H9 (cell line): Measurements from ENCODE around the gene SLC24A4. TPM values are rescaled to one million over a fixed set of nuclear protein-coding genes. Genes with fewer than 3 reads are reported as not detected.
A peak's percentile ranks its signal among the peaks of the same experiment; 100 is the strongest.

Source experiments
- DNase-seq: peaks from one replicate; pipeline ENCODE4 v3.0.0-alpha.2; 2017
- H2AFZ ChIP-seq: one replicate; pipeline ENCODE4 v1.6.1; 2013; ENCODE audit warnings: mild to moderate bottlenecking, low read length, control low read depth, moderate library complexity
- H2AK5ac ChIP-seq: 2 replicates; pipeline ENCODE4 v1.6.1; 2013; ENCODE audit warnings: low read length, control low read depth, mixed read lengths; ENCODE audit not compliant: insufficient read length
- H2BK120ac ChIP-seq: one replicate; pipeline ENCODE4 v1.6.1; 2013; ENCODE audit warnings: low read depth, mild to moderate bottlenecking, low read length, control low read depth, inconsistent platforms; ENCODE audit not compliant: poor library complexity, severe bottlenecking
- H2BK12ac ChIP-seq: 2 replicates; pipeline ENCODE4 v1.6.1; 2013; ENCODE audit warnings: low read length, control low read depth, mixed read lengths, low read depth; ENCODE audit not compliant: insufficient read length
- H2BK15ac ChIP-seq: 2 replicates; pipeline ENCODE4 v1.6.1; 2013; ENCODE audit warnings: low read depth, low read length, control low read depth
- H2BK20ac ChIP-seq: one replicate; pipeline ENCODE4 v1.6.1; 2013; ENCODE audit warnings: low read depth, mild to moderate bottlenecking, low read length, control low read depth, inconsistent platforms; ENCODE audit not compliant: poor library complexity, severe bottlenecking
- H2BK5ac ChIP-seq: 2 replicates; pipeline ENCODE4 v1.6.1; 2013; ENCODE audit warnings: low read length, control low read depth, mixed read lengths; ENCODE audit not compliant: insufficient read length
- H3K14ac ChIP-seq: 2 replicates; pipeline ENCODE4 v1.6.1; 2013; ENCODE audit warnings: low read length, control low read depth; ENCODE audit not compliant: insufficient read depth
- H3K18ac ChIP-seq: 2 replicates; pipeline ENCODE4 v1.6.1; 2013; ENCODE audit warnings: low read depth, mild to moderate bottlenecking, mixed read lengths, low read length, control low read depth; ENCODE audit not compliant: insufficient read length
- H3K23ac ChIP-seq: 2 replicates; pipeline ENCODE4 v1.6.1; 2013; ENCODE audit warnings: low read length, control low read depth, mixed read lengths, low read depth; ENCODE audit not compliant: insufficient read length
- H3K23me2 ChIP-seq: 2 replicates; pipeline ENCODE4 v1.6.1; 2013; ENCODE audit warnings: low read depth, mild to moderate bottlenecking, mixed read lengths, low read length, control low read depth; ENCODE audit not compliant: insufficient read length, poor library complexity, severe bottlenecking
- H3K27ac ChIP-seq: 2 replicates; pipeline ENCODE4 v1.5.1; 2013; ENCODE audit warnings: low read length, control low read depth, mixed read lengths, low read depth; ENCODE audit not compliant: insufficient read length
- H3K27me3 ChIP-seq: 2 replicates; pipeline ENCODE4 v1.6.1; 2013; ENCODE audit warnings: low read length, control low read depth, inconsistent platforms; ENCODE audit not compliant: insufficient read depth
- H3K4ac ChIP-seq: 2 replicates; pipeline ENCODE4 v1.6.1; 2013; ENCODE audit warnings: low read depth, mild to moderate bottlenecking, control low read depth, inconsistent platforms, low read length, moderate library complexity
- H3K4me1 ChIP-seq: 2 replicates; pipeline ENCODE4 v1.6.1; 2013; ENCODE audit warnings: low read length, control low read depth, inconsistent platforms; ENCODE audit not compliant: insufficient read depth
- H3K4me2 ChIP-seq: 2 replicates; pipeline ENCODE4 v1.6.1; 2013; ENCODE audit warnings: low read length, control low read depth, mixed read lengths; ENCODE audit not compliant: insufficient read length, insufficient read depth
- H3K56ac ChIP-seq: 2 replicates; pipeline ENCODE4 v1.6.1; 2013; ENCODE audit warnings: low read depth, mild to moderate bottlenecking, mixed read lengths, low read length, control low read depth; ENCODE audit not compliant: insufficient read length
- H3K79me1 ChIP-seq: 2 replicates; pipeline ENCODE4 v1.6.1; 2013; ENCODE audit warnings: low read depth, mild to moderate bottlenecking, moderate library complexity, low read length, control low read depth, inconsistent platforms; ENCODE audit not compliant: insufficient read depth, poor library complexity, severe bottlenecking
- H3K79me2 ChIP-seq: 2 replicates; pipeline ENCODE4 v1.6.1; 2013; ENCODE audit warnings: low read length, control low read depth, inconsistent platforms; ENCODE audit not compliant: insufficient read depth
- H3K9ac ChIP-seq: 2 replicates; pipeline ENCODE4 v1.6.1; 2013; ENCODE audit warnings: low read length, control low read depth, mixed read lengths; ENCODE audit not compliant: insufficient read length; ENCODE audit errors: extremely low read depth
- H3K9me3 ChIP-seq: one replicate; pipeline ENCODE4 v1.6.1; 2013; ENCODE audit warnings: low read depth, low read length, inconsistent platforms; ENCODE audit not compliant: control insufficient read depth
- H3T11ph ChIP-seq: one replicate; pipeline ENCODE4 v1.6.1; 2013; ENCODE audit warnings: mild to moderate bottlenecking, low read length, control low read depth, inconsistent platforms
- H4K20me1 ChIP-seq: one replicate; pipeline ENCODE4 v1.6.1; 2013; ENCODE audit not compliant: control insufficient read depth, insufficient read length, insufficient read depth
- H4K5ac ChIP-seq: 2 replicates; pipeline ENCODE4 v1.6.1; 2013; ENCODE audit warnings: low read depth, mild to moderate bottlenecking, mixed read lengths, low read length, control low read depth; ENCODE audit not compliant: insufficient read length
- H4K8ac ChIP-seq: replicated peaks from 2 replicates; pipeline ENCODE4 v1.6.1; 2013; ENCODE audit warnings: low read length, control low read depth, mixed read lengths, low read depth; ENCODE audit not compliant: insufficient read length
- H4K91ac ChIP-seq: 2 replicates; pipeline ENCODE4 v1.6.1; 2013; ENCODE audit warnings: low read depth, mild to moderate bottlenecking, moderate library complexity, mixed read lengths, low read length, control low read depth; ENCODE audit not compliant: insufficient read length
- H3K27ac Mint-ChIP-seq, 3 experiments: 2 replicates in 2 of 3; 3 replicates in 1 of 3; pipeline ENCODE4 v1.8.0; 2020 to 2021; ENCODE audit warnings: mixed read lengths in 3 of 3, mild to moderate bottlenecking in 1 of 3, moderate library complexity in 1 of 3
- H3K27me3 Mint-ChIP-seq: 2 replicates; pipeline ENCODE4 v1.8.0; 2021; ENCODE audit warnings: low read depth, mild to moderate bottlenecking, moderate library complexity, mixed read lengths
- H3K36me3 Mint-ChIP-seq, 3 experiments: 2 replicates in 2 of 3; 3 replicates in 1 of 3; pipeline ENCODE4 v1.8.0; 2020 to 2021; ENCODE audit warnings: low read depth in 3 of 3, mixed read lengths in 3 of 3; ENCODE audit not compliant: insufficient read depth in 1 of 3
- H3K4me1 Mint-ChIP-seq, 2 experiments: 2 replicates each; pipeline ENCODE4 v1.8.0; 2020; ENCODE audit warnings: mixed read lengths in 2 of 2
- H3K4me3 Mint-ChIP-seq, 2 experiments: 2 replicates in 1 of 2; 3 replicates in 1 of 2; pipeline ENCODE4 v1.8.0; 2020 to 2021; ENCODE audit warnings: mild to moderate bottlenecking in 2 of 2, mixed read lengths in 2 of 2, moderate library complexity in 1 of 2
- H3K9me3 Mint-ChIP-seq, 2 experiments: 2 replicates in 1 of 2; 3 replicates in 1 of 2; pipeline ENCODE4 v1.8.0; 2020; ENCODE audit warnings: mild to moderate bottlenecking in 2 of 2, mixed read lengths in 2 of 2, moderate library complexity in 1 of 2
- WGBS: extraction: QIAGEN DNeasy Blood & Tissue Kit; methylation state at CpG from one replicate; pipeline ENCODE4 v1.1.7; 2013; ENCODE audit warnings: missing lambda C conversion rate, low lambda C conversion rate, mixed read lengths; ENCODE audit not compliant: insufficient read length; ENCODE audit errors: extremely low coverage; 5-methylcytosine and 5-hydroxymethylcytosine counted together
- total RNA-seq: library from RNA; stranded (reverse); gene quantifications from 2 replicates; pipeline ENCODE4 v1.2.1, GENCODE V29; 2021
- TF ChIP-seq, protein P1 (sequence below): fragments of 200-600 bp; sonication (generic); conservative IDR thresholded peaks from 3 replicates; pipeline ENCODE4 v1.8.0; 2021; ENCODE audit warnings: antibody characterized with exemption, mild to moderate bottlenecking

The SLC24A4 gene
- total RNA-seq, 1 experiment from 2014 or later, result 0.24 TPM

DNA sequence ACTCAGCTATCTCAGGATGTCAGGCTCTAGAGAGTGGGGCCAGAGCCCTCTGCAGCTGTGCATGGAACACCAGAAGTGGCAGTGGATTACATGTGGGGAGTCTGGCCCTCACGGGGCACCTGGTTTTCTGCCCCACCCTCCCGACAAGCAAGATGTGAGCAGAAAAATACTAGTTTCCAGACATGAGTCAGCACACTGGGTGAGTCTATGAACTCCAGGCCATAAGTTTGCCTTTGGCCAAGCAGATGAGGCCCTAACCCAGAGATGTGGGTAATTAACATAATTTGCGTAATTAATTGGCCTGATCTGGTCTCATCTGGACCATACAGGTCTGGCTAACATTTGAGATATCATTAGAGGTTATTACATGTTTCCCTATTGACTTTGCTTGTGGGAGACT, 37.7 kb upstream of the SLC24A4 start:
- Histone ChIP-seq H3K9me3 (no peaks in the 10 kb centered on the region), H3K4ac (no peak overlapping the region), H2BK12ac (no peak overlapping the region), H2BK15ac (no peak overlapping the region), H3K14ac (no peak overlapping the region), H3T11ph (no peak overlapping the region), H3K23ac (no peak overlapping the region), H3K4me2 (no peak overlapping the region), H4K5ac (no peak overlapping the region), H3K27ac (no peak overlapping the region), H3K79me1 (no peaks in the 10 kb centered on the region), H3K18ac (no peak overlapping the region), H2BK5ac (no peak overlapping the region), H4K91ac (no peak overlapping the region), H4K20me1 (no peaks in the 10 kb centered on the region), H2BK20ac (no peak overlapping the region), H2BK120ac (no peak overlapping the region), H3K4me1 (no peaks in the 10 kb centered on the region), H3K9ac (no peak overlapping the region), H2AFZ (no peak overlapping the region), H3K23me2 (no peaks in the 10 kb centered on the region), H3K79me2 (no peaks in the 10 kb centered on the region), H3K56ac (no peak overlapping the region), H2AK5ac (no peak overlapping the region), H3K27me3 (no peaks in the 10 kb centered on the region), H4K8ac (no peak overlapping the region)
- Mint-ChIP-seq H3K36me3 (peaks cover 0 to 1% (median 0%) of the 10 kb centered on the region in 3 experiments; a peak in 1 of 7 replicates), H3K27ac (peak overlapping the region in 1 of 3 experiments; percentile 75; a peak in 2 of 7 replicates), H3K27me3 (peaks cover 4% of the 10 kb centered on the region; the same call in 1 of the 2 replicates), H3K4me1 (no peaks in the 10 kb centered on the region; a peak in 1 of 4 replicates), H3K4me3 (no peak overlapping the region), H3K9me3 (no peaks in the 10 kb centered on the region; a peak in 3 of 5 replicates)
- WGBS, result no CpG with 5 or more reads among the region's 3 CpGs
- TF ChIP-seq, protein P1, sequence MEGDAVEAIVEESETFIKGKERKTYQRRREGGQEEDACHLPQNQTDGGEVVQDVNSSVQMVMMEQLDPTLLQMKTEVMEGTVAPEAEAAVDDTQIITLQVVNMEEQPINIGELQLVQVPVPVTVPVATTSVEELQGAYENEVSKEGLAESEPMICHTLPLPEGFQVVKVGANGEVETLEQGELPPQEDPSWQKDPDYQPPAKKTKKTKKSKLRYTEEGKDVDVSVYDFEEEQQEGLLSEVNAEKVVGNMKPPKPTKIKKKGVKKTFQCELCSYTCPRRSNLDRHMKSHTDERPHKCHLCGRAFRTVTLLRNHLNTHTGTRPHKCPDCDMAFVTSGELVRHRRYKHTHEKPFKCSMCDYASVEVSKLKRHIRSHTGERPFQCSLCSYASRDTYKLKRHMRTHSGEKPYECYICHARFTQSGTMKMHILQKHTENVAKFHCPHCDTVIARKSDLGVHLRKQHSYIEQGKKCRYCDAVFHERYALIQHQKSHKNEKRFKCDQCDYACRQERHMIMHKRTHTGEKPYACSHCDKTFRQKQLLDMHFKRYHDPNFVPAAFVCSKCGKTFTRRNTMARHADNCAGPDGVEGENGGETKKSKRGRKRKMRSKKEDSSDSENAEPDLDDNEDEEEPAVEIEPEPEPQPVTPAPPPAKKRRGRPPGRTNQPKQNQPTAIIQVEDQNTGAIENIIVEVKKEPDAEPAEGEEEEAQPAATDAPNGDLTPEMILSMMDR, result no peak
- no peak for DNase-seq
